Measurements from ENCODE around the gene ATP5F1E.

DNA sequence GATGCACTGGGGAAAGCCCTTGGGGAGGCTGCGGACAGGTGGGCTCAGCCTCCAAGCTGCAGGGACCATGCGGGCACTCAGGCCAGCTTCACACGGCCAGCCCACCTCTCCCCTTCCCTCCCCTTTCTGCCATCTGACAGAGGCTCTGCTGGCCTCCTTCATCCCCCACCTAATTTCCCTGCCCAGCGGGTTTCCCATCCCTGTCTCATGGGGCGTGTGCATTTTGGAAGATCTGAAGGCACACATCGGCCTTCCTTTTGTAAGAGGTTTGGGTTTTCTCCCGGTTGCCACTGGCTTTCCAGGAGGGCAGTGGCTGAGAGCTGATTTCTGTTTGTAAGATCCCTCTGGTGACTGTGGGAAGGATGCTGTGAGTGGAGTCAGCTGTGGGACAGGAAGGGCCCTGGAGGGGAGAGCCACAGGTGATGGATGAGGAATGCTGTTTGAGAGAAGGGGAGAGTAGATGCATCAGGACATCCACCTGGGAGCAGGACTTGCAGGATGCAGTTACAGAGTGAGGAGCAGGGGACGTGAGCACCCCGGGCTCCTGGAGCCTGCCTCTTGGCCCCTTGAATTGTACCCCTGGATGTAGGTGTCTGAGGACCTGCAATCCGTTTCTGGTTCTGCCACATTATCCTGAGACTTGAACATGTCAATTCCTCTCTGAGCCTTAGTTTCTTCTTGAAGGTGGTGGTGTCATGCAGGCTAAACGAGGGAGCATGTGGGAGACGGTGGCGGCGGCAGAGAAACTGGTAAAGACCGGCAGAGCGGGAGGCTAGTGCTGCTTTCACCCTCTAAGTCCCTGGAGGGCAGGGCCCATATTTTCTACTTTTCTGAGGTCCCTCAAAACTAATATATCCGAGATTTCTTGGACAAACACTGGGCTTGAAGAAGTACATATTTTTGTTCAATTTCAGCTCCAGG lies 18.8 kb downstream of the ATP5F1E start:
- TF ChIP-seq CTCF (IDR thresholded peaks at IDR 0.05; ENCODE audit: extremely low read depth in 1 of 2, insufficient read depth in 1 of 2, low read depth in 1 of 2, low read length in 2 of 2) (no peak), POLR2AphosphoS5 (IDR thresholded peaks at IDR 0.05; ENCODE audit: insufficient read depth, low read depth, low read length) (no peak), POLR2A (IDR thresholded peaks at IDR 0.05; ENCODE audit: low read depth, low read length) (no peak), MYC (IDR thresholded peaks at IDR 0.05; ENCODE audit: low read depth, low read length) (no peak), EZH2 (IDR thresholded peaks at IDR 0.05; ENCODE audit: borderline replicate concordance, low read depth, low read length, severe bottlenecking) (no peak)
- TF ChIP-seq, protein P1, sequence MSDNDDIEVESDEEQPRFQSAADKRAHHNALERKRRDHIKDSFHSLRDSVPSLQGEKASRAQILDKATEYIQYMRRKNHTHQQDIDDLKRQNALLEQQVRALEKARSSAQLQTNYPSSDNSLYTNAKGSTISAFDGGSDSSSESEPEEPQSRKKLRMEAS (IDR thresholded peaks at IDR 0.05; ENCODE audit: insufficient read depth, insufficient read length) = no peak

All from endothelial cell of umbilical vein (primary cell).